Muscle layer of colon (tissue), 2 donors: ENCODE data around the gene KRAS.

ENCODE experiments used
- H3K27ac ChIP-seq: one replicate; pipeline ENCODE4 v1.7.0; 2013; ENCODE audit warnings: low read depth, mild to moderate bottlenecking, low read length, moderate library complexity
- H3K27me3 ChIP-seq, 2 donors: one replicate each; pipeline ENCODE4 v1.7.0; 2013; ENCODE audit warnings: low read length in 2 of 2, mild to moderate bottlenecking in 2 of 2; ENCODE audit not compliant: insufficient read depth in 2 of 2, control insufficient read depth in 1 of 2
- H3K36me3 ChIP-seq: one replicate; pipeline ENCODE4 v1.7.0; 2013; ENCODE audit warnings: mild to moderate bottlenecking, low read length; ENCODE audit not compliant: insufficient read depth
- H3K4me1 ChIP-seq: one replicate; pipeline ENCODE4 v1.7.0; 2013; ENCODE audit warnings: mild to moderate bottlenecking, low read length; ENCODE audit not compliant: insufficient read depth
- H3K4me3 ChIP-seq, 2 donors: one replicate each; pipeline ENCODE4 v1.7.0; 2013; ENCODE audit warnings: low read length in 2 of 2, low read depth in 1 of 2, mild to moderate bottlenecking in 1 of 2, moderate library complexity in 1 of 2
- H3K9ac ChIP-seq: one replicate; pipeline ENCODE4 v1.7.0; 2013; ENCODE audit warnings: low read length
- H3K9me3 ChIP-seq: one replicate; pipeline ENCODE4 v1.7.0; 2013; ENCODE audit warnings: mild to moderate bottlenecking, low read length
- donor health status: abdominal sarcoma.
- donor health status: Adenocarcinoma of cecum.

Gene KRAS

DNA sequence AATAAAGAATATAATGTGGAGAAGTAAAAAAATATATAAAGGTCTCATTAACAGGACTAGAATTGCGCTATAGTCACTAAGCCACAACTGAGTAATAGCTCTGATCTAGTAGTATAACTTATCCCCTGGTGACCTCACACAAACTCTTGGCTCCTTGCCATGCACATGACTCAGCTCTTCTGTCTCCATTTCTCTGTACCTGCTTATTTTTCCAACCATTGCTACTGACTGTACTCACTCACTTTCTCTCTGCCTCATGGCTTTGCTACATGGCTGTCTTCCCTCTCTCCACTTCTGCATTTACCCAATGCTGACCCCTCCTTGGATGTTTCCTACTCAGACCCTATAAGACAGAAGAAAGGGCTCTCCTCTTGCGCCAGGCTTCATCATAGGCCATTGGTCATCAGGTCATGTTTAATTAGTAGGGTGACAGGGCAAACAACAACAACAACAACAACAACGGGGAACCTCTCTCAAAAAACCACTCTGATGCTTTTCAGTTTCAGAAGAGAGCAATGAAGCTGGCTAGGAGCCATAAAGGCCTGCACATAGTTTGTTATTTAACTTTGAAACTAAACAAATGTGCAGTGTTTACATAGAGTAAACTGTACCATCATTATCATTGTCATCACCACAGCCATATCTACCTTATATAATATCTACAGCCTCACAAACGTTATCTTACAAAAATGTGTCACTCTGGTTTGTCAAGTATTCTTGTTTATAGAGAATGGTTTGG lies 25.6 kb upstream of the KRAS start:
- Histone ChIP-seq H3K4me3 (no peak overlapping the region), H3K4me1 (peaks cover 10% of the 10 kb centered on the region), H3K27me3 (no peaks in the 10 kb centered on the region), H3K27ac (no peak overlapping the region), H3K9me3 (no peaks in the 10 kb centered on the region), H3K36me3 (no peaks in the 10 kb centered on the region), H3K9ac (no peak overlapping the region)

DNA sequence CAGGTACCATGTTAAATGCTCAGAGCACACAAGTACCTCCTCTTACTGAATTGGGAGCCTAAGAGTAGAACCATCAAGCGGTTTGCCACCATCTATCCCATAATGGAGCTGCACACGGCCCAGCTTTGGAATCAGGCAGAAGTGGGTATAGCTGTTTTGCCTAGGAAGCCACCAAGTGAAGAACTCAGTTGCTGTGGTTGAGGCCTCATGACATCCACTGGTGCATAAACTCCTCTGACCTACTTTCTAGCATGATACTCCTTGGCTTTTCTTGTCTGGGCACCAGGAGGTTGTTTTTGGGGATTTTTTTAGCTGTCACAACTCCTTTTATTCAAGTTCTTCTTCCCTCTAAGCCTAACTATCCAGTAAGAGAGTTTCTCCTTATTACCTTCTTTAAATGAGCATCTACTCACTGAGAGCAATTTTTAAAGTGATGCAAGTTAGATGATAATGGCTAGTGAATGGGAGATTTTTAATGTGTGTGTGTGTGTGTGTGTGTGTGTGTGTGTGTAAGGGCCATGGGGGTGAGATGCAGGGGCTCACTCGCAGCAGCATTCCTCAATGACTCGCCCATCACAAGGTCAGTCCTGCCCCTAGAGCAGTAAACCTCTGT lies 20.9 kb upstream of the KRAS start:
- Histone ChIP-seq H3K4me3 (no peak overlapping the region), H3K4me1 (peaks cover 4% of the 10 kb centered on the region), H3K9me3 (no peaks in the 10 kb centered on the region), H3K27ac (no peak overlapping the region), H3K9ac (no peak overlapping the region), H3K27me3 (no peaks in the 10 kb centered on the region), H3K36me3 (no peaks in the 10 kb centered on the region)

DNA sequence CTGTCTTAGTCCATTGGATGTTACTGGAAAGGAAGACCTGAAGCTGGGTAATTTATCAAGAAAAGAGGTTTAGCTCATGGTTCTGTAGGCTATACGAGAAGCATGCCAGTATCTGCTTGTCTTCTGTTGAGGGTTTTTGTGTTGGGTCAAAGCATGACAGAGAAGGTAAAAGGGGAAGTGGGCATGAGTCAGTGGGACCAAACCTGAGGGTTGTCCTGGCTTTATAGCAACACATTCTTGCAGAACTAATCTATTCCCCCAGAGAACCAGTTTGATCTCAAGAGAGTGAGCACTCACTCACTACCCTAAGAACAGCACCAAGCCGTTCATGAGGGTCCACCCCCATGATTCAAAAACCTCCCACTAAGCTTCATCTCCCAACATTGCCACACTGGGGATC lies 19.0 kb upstream of the KRAS start:
- Histone ChIP-seq H3K9ac (no peak overlapping the region), H3K4me3 (no peak overlapping the region), H3K27me3 (no peaks in the 10 kb centered on the region), H3K9me3 (no peaks in the 10 kb centered on the region), H3K36me3 (no peaks in the 10 kb centered on the region), H3K27ac (no peak overlapping the region), H3K4me1 (no peaks in the 10 kb centered on the region)

DNA sequence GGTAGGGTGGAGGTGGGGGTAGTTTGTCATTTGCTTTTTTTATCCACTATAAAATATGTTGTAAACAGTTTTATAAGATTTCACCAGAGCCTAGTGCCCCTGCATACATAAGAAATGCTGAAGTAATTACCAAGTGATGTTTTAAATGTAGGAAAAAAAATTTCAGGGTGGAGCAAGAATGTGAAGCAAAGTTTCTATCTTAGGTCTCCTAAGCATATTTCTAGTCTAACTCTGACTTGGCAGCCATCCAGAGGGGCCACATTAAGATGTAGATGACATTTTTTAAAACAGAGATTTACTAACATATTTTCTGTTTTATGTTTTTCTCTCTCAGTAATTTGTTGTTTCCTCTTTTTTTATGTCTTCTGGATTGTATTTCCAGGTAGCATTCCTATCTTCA lies 15.8 kb upstream of the KRAS start:
- Histone ChIP-seq H3K36me3 (no peaks in the 10 kb centered on the region), H3K27ac (no peak overlapping the region), H3K27me3 (no peaks in the 10 kb centered on the region)

DNA sequence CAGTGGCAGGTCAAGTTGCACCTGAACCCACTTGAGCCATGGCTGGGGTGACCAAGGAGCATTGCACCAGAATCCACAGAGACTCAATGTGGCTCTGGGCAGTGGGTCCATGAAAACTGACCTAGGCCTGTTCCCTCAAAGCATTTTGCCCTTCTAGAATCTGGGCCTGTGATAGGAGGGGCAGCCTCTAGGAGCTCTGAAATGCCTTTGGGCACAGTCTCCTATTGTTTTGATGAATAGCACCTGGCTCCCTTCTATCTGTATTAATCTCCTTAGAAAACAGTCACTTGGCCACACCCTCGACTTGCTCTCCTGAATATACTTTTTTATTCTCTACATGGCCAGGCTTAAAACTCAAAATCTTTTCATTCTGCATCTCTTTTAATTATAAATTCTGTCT lies 14.1 kb upstream of the KRAS start:
- Histone ChIP-seq H3K4me3 (no peak overlapping the region), H3K27me3 (no peaks in the 10 kb centered on the region), H3K36me3 (no peaks in the 10 kb centered on the region), H3K4me1 (no peaks in the 10 kb centered on the region), H3K27ac (no peak overlapping the region), H3K9ac (no peak overlapping the region), H3K9me3 (no peaks in the 10 kb centered on the region)

More for the DNA sequence above, 15.8 kb upstream of the KRAS start:
- H3K4me3 ChIP-seq, result no peak overlapping the region
- H3K9ac ChIP-seq, result no peak overlapping the region
- H3K4me1 ChIP-seq, result no peaks in the 10 kb centered on the region
- H3K9me3 ChIP-seq, result no peaks in the 10 kb centered on the region

DNA sequence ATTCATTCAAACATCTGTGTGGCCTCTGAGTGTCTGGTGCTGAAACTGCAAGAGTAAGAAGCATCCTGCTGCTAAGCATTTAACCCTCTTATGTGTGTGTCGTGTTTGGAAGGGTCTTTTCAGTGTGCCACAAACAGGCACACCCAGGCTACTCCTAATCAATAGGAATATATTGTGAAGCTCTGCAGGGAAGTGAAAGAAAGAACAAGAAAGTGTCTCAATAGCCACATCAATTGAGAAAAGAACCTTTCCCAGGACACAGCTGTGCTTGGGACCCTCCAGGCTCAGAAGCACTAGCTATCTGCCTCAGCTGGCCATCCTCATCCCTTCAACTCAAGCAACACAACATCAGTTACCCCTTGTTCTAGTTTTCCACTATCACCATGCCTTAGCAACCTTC lies 13.4 kb upstream of the KRAS start:
- H3K27me3 ChIP-seq, result no peaks in the 10 kb centered on the region
- no peaks in the 10 kb centered on the region for H3K36me3 ChIP-seq
- H3K27ac ChIP-seq, result no peak overlapping the region
- no peaks in the 10 kb centered on the region for H3K4me1 ChIP-seq
- no peaks in the 10 kb centered on the region for H3K9me3 ChIP-seq
- H3K9ac ChIP-seq, result no peak overlapping the region
- H3K4me3 ChIP-seq, result no peak overlapping the region

DNA sequence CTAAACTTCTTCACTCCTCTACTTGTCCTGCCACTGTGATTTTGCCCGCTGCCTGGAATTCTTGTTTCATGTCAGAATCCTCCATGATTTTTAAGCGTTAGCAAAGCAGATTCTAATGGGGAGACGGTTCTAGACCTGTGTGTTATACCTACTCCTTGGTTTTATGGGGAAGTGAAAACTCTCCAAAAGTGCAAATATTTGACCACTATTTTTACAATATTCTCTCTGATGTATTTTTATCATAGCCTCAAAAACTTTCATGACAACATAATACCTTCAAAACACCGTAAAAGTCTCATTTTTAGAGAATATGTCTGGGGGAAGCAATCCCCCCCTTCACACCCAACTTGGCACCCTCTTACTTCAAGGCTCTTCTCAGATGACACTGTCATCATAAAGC lies 12.9 kb upstream of the KRAS start:
- H3K4me3 ChIP-seq, result no peak overlapping the region
- H3K36me3 ChIP-seq, result no peaks in the 10 kb centered on the region
- no peak overlapping the region for H3K27ac ChIP-seq
- H3K4me1 ChIP-seq, result no peaks in the 10 kb centered on the region
- H3K27me3 ChIP-seq, result no peaks in the 10 kb centered on the region
- no peaks in the 10 kb centered on the region for H3K9me3 ChIP-seq
- no peak overlapping the region for H3K9ac ChIP-seq

DNA sequence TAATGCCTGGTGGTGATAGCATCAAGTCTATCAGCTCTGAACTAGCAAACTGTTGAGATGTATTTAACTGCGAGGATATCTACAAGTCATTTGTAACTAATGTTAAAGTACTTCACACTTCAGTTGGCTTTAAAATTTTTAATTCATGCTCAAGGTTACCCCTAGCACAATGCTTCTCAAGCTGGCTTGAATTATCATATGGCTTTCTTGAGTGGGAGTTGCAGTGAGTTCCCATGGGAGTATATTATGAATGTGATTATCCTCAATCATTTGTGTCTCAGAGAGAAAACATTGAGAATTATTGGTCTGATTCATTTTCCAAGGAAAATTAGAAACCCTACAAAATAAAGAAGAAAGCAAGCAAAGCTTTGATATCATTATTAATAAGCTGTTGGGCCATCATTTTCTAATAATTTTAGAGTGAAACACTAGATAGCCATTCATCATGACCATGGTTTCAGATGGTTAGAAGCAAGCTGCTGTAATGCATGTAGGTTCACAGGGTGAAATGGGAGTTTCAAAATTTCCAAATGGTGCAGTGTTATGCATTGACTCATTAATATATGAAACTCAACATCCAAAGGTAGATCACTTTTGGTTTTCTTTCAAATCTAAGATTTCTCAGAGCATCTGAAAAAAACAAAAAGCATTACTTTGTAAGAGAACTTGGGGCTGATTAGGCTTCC lies 11.8 kb upstream of the KRAS start:
- H3K4me1 ChIP-seq, result no peaks in the 10 kb centered on the region
- no peaks in the 10 kb centered on the region for H3K9me3 ChIP-seq
- no peaks in the 10 kb centered on the region for H3K27me3 ChIP-seq
- H3K4me3 ChIP-seq, result no peak overlapping the region
- no peak overlapping the region for H3K27ac ChIP-seq
- no peak overlapping the region for H3K9ac ChIP-seq
- no peaks in the 10 kb centered on the region for H3K36me3 ChIP-seq

DNA sequence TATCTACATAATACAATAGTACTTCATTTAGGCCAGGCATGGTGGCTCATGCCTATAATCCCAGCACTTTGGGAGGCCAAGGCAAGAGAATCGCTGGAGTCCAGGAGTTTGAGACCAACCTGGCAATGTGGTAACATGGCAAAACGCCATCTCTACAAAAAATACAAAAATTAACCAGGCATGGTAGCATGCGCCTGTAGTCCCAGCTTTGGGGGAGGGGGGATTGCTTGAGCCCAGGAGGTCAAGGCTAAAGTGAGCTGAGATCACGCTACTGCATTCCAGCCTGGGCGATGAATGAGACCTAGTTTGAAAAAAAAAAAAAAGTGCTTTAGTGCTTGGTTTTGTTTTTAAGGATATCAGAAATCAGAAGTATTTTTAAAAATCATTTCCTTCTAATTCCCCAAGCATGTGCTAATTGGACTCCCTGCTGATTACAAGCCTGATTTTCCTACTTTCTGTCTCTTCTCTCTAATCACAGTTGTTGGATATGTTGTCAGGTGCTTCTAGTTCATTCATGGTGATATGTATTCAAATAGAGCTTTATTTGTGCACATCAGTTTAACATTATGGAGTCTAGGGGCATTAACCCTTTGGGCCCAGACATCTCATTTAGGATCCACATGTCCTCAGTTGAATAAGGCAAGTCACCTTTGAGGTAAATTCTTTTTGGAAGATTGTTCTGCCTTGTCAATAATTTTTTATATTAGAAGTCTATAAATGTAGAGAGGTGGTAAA lies 7.0 kb upstream of the KRAS start:
- Histone ChIP-seq H3K4me1 (no peaks in the 10 kb centered on the region), H3K4me3 (no peak overlapping the region), H3K9ac (no peak overlapping the region), H3K27me3 (no peaks in the 10 kb centered on the region), H3K36me3 (no peaks in the 10 kb centered on the region), H3K9me3 (no peaks in the 10 kb centered on the region), H3K27ac (no peak overlapping the region)

DNA sequence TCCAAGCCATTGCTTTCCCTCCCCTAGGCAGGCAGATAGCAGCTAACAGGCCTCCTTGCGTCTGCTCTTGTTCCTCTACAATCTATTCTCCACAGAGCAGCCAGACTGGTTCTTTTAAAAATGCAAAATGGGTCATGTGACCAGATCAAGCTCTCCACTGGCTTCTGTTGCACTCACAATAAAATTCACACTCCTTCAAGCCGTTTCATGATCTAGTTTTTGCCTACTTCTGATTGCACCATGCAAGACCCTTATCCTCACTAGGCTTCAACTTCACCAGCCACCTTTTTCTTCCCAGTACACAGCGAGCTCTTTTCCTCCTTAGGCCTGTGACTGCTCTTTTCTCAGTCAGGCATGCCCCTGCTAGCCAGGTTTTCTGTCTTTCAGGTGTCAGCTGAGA lies 6.1 kb upstream of the KRAS start:
- H3K27me3 ChIP-seq, result no peaks in the 10 kb centered on the region
- no peak overlapping the region for H3K27ac ChIP-seq
- no peaks in the 10 kb centered on the region for H3K4me1 ChIP-seq
- H3K36me3 ChIP-seq, result no peaks in the 10 kb centered on the region
- H3K4me3 ChIP-seq, result no peak overlapping the region
- H3K9me3 ChIP-seq, result no peaks in the 10 kb centered on the region
- no peak overlapping the region for H3K9ac ChIP-seq

DNA sequence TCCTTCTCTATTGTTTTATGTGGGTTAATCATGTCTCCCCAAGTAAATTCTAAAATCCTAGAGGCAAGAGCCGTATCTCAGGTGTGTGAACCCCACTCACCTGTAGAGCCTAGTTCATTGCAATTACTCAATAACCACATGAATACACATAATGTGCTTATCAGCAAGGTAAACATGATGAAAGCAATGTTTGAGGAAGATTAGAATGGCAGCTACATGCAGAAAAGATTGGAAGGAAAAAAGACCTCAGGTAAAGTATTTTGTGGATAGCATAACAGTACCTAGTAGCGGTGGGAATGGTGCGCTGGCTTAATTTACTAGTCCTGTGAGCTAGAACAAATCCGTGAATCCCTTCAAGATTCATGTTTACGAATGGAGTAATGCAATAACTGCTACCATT lies 5.3 kb upstream of the KRAS start:
- H3K9me3 ChIP-seq, result no peaks in the 10 kb centered on the region
- H3K9ac ChIP-seq, result no peak overlapping the region
- no peak overlapping the region for H3K27ac ChIP-seq
- H3K36me3 ChIP-seq, result no peaks in the 10 kb centered on the region
- H3K4me1 ChIP-seq, result no peaks in the 10 kb centered on the region
- no peak overlapping the region for H3K4me3 ChIP-seq
- no peaks in the 10 kb centered on the region for H3K27me3 ChIP-seq
